Natural killer cell (primary cell): Measurements from ENCODE around the gene CD300E. TPM values are rescaled to one million over a fixed set of nuclear protein-coding genes. Genes with fewer than 3 reads are reported as not detected.

Experiments used
- ATAC-seq, 3 donors: fragments of 150-1000 bp in 2 of 3; fragments of 200-7000 bp in 1 of 3; cut with Tn5 transposase; 1 replicate in 1 of 3; 2 replicates in 2 of 3; pipeline ENCODE4 v1.10.0; 2021; ENCODE audit warnings: mild to moderate bottlenecking in 2 of 3, moderate library complexity in 2 of 3
- DNase-seq, 2 donors: peaks; one replicate each; pipeline versions ENCODE4 v3.0.0 to v3.0.0-alpha.2; 2013 to 2021; ENCODE audit warnings: mixed read lengths in 1 of 2
- H3K27ac ChIP-seq: one replicate; pipeline ENCODE4 v1.5.1; 2013; ENCODE audit warnings: mild to moderate bottlenecking, low read length
- H3K27me3 ChIP-seq: one replicate; pipeline ENCODE4 v1.6.1; 2013; ENCODE audit warnings: low read length; ENCODE audit not compliant: control insufficient read depth, insufficient read depth
- H3K36me3 ChIP-seq: one replicate; pipeline ENCODE4 v1.6.1; 2013; ENCODE audit warnings: low read length; ENCODE audit not compliant: control insufficient read depth, insufficient read depth
- H3K4me1 ChIP-seq: one replicate; pipeline ENCODE4 v1.6.1; 2013; ENCODE audit warnings: low read length; ENCODE audit not compliant: control insufficient read depth, insufficient read depth
- H3K4me3 ChIP-seq: one replicate; pipeline ENCODE4 v1.5.1; 2013; ENCODE audit warnings: low read length
- H3K9me3 ChIP-seq: one replicate; pipeline ENCODE4 v1.6.1; 2013; ENCODE audit warnings: low read length; ENCODE audit not compliant: control insufficient read depth, insufficient read depth
- H3K27ac Mint-ChIP-seq, 2 donors: one replicate each; pipeline ENCODE4 v1.8.0; 2022; ENCODE audit warnings: mild to moderate bottlenecking in 2 of 2, mixed read lengths in 2 of 2, moderate library complexity in 1 of 2
- H3K27me3 Mint-ChIP-seq, 2 donors: one replicate each; pipeline ENCODE4 v1.8.0; 2022; ENCODE audit warnings: low read depth in 2 of 2, mixed read lengths in 2 of 2
- H3K36me3 Mint-ChIP-seq: one replicate; pipeline ENCODE4 v1.8.0; 2022; ENCODE audit warnings: mixed read lengths
- H3K4me1 Mint-ChIP-seq, 2 donors: one replicate each; pipeline ENCODE4 v1.8.0; 2022; ENCODE audit warnings: mixed read lengths in 2 of 2
- H3K4me3 Mint-ChIP-seq: one replicate; pipeline ENCODE4 v1.8.0; 2022; ENCODE audit warnings: mild to moderate bottlenecking, moderate library complexity, mixed read lengths
- H3K9me3 Mint-ChIP-seq, 2 donors: one replicate each; pipeline ENCODE4 v1.8.0; 2022; ENCODE audit warnings: mixed read lengths in 2 of 2
- WGBS: methylation state at CpG from one replicate; pipeline ENCODE4 v1.1.7; 2013; ENCODE audit warnings: missing lambda C conversion rate; ENCODE audit not compliant: insufficient coverage; 5-methylcytosine and 5-hydroxymethylcytosine counted together
- intact Hi-C: fragments of 100-400 bp; cut with micrococcal nuclease; formaldehyde crosslinking; loops from one replicate; pipeline ENCODE4 v1.14.2; 2022
- total RNA-seq, 4 donors: library from RNA; stranded (reverse); fragments of 120-200 nt in 1 of 4; gene quantifications; one replicate each; pipeline versions ENCODE4 v1.2.3 to v1.2.4, GENCODE V29; 2013 to 2022
- TF ChIP-seq, protein P1 (sequence below): fragments of 200-600 bp; IDR thresholded peaks from one replicate; pipeline ENCODE4 v1.8.0; 2022; ENCODE audit warnings: antibody characterized with exemption

CD300E gene
- total RNA-seq, 3 donors from 2014 or later (not counting 1 experiment from before 2014, with no cell fraction given): 6.9 to 10.0 (median 8.9) TPM

GRCh38 chr17:74652020-74652419 is 28.5 kb upstream of the CD300E start:
- no peak for ATAC-seq
- Histone ChIP-seq H3K9me3 (no peaks in the 10 kb centered on the region), H3K4me3 (no peak overlapping the region), H3K4me1 (no peaks in the 10 kb centered on the region), H3K36me3 (no peaks in the 10 kb centered on the region), H3K27me3 (peaks cover 6% of the 10 kb centered on the region), H3K27ac (no peak overlapping the region)
- TF ChIP-seq, protein P1, sequence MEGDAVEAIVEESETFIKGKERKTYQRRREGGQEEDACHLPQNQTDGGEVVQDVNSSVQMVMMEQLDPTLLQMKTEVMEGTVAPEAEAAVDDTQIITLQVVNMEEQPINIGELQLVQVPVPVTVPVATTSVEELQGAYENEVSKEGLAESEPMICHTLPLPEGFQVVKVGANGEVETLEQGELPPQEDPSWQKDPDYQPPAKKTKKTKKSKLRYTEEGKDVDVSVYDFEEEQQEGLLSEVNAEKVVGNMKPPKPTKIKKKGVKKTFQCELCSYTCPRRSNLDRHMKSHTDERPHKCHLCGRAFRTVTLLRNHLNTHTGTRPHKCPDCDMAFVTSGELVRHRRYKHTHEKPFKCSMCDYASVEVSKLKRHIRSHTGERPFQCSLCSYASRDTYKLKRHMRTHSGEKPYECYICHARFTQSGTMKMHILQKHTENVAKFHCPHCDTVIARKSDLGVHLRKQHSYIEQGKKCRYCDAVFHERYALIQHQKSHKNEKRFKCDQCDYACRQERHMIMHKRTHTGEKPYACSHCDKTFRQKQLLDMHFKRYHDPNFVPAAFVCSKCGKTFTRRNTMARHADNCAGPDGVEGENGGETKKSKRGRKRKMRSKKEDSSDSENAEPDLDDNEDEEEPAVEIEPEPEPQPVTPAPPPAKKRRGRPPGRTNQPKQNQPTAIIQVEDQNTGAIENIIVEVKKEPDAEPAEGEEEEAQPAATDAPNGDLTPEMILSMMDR: no peak
- WGBS: 90% methylated on average over 3 of the region's 3 CpGs
- no peaks in the 10 kb centered on the region for H3K9me3 Mint-ChIP-seq
- no peak for DNase-seq
- H3K36me3 Mint-ChIP-seq: no peaks in the 10 kb centered on the region
- H3K27me3 Mint-ChIP-seq: peaks cover 30 to 44% of the 10 kb centered on the region in 2 donors
- H3K4me3 Mint-ChIP-seq: no peak overlapping the region
- H3K27ac Mint-ChIP-seq: no peak overlapping the region
- H3K4me1 Mint-ChIP-seq: peaks cover 0 to 2% of the 10 kb centered on the region in 2 donors
- intact Hi-C loops: no loop called here

DNA sequence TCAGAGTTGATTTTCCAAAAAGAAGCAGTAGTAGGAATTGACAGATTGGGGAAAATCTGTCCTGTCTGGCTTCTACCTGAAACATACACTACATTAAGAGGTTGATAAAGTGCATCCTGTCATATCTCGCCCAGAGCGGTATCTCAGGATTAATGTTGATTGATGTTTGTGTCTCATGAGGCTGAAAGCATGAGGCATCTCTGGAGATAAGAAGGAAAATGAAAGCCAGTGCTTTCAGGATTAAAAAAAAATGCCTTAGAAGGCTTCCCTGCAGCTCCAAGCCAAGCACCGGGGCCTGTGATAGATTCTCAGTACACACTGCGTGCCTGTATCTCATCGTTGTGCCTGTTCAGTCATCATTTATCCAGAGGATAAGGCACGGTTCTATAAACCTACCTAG is 26.4 kb upstream of the CD300E start:
- no peaks in the 10 kb centered on the region for H3K36me3 Mint-ChIP-seq
- Histone ChIP-seq H3K4me1 (no peaks in the 10 kb centered on the region), H3K4me3 (no peak overlapping the region), H3K27me3 (peaks cover 6% of the 10 kb centered on the region), H3K9me3 (no peaks in the 10 kb centered on the region), H3K36me3 (no peaks in the 10 kb centered on the region), H3K27ac (no peak overlapping the region)
- no peak overlapping the region for H3K27ac Mint-ChIP-seq
- H3K4me1 Mint-ChIP-seq: peaks cover 0 to 6% of the 10 kb centered on the region in 2 donors
- TF ChIP-seq, protein P1: no peak
- H3K27me3 Mint-ChIP-seq: peaks cover 37 to 50% of the 10 kb centered on the region in 2 donors
- H3K4me3 Mint-ChIP-seq: no peak overlapping the region
- DNase-seq: no peak
- ATAC-seq: no peak
- WGBS: 91% methylated on average over 6 of the region's 6 CpGs
- intact Hi-C loops: no loop called here
- no peaks in the 10 kb centered on the region for H3K9me3 Mint-ChIP-seq

DNA sequence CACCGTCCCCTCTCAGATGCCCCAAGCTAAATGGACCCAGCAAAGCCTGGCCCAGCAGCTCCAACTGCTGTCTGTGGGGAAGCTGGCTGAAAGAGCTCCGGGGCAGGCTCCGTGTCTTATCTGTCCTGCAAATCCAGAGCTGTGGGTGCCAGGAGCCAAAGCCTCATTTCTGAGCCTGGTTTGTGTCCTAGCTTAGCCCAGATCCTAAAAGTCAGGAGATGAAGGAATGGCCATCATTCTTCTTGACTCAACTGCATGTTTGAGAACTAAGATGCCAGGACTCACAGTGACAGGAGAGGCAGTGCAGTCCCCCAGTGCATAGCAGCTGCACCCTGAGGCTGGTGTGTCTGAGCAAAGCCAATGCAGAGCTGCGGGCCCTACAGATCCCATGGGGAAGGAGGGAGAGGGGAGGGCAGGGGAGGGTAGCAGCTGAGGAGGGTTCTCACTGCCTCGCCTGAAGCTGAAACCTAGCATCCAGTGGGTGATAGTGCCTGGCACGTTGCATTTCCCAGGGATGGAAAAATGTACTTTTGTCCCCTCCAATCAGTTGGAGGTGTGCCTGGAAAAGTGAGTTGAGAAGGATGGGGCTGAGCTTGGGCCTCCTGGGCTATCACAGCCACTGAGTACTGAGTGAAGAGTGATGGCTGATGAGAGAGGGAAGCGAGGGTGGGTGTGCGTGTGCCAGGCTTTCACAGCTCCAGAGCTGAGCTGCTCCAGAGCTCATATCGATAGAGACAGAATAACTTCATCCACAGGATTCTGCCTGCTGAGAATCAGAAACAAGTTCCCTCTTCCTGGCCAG is 24.5 kb upstream of the CD300E start:
- H3K36me3 ChIP-seq: no peaks in the 10 kb centered on the region
- H3K27ac ChIP-seq: no peak overlapping the region
- no peaks in the 10 kb centered on the region for H3K36me3 Mint-ChIP-seq
- TF ChIP-seq, protein P1: no peak
- intact Hi-C loops: no loop called here
- H3K27me3 Mint-ChIP-seq: peaks cover 37 to 54% of the 10 kb centered on the region in 2 donors
- no peak overlapping the region for H3K4me3 Mint-ChIP-seq
- 86% methylated on average over 9 of the region's 9 CpGs for WGBS
- H3K9me3 ChIP-seq: no peaks in the 10 kb centered on the region
- peaks cover 0 to 6% of the 10 kb centered on the region in 2 donors for H3K4me1 Mint-ChIP-seq
- H3K4me3 ChIP-seq: no peak overlapping the region
- no peaks in the 10 kb centered on the region for H3K9me3 Mint-ChIP-seq
- no peak for DNase-seq
- H3K27me3 ChIP-seq: peaks cover 6% of the 10 kb centered on the region
- no peak overlapping the region for H3K27ac Mint-ChIP-seq
- no peak for ATAC-seq
- H3K4me1 ChIP-seq: no peaks in the 10 kb centered on the region
